Measurements from ENCODE around the gene ITPR1. TPM values are rescaled to one million over a fixed set of nuclear protein-coding genes. Genes with fewer than 3 reads are reported as not detected.

The ITPR1 gene
- polyA plus RNA-seq, 1 donor from 2014 or later = 2.1 TPM

- Histone ChIP-seq H3K4me3 (ENCODE audit: low read length) (no peak overlapping the region), H3K36me3 (ENCODE audit: insufficient read depth, low read length) (no peaks in the 10 kb centered on the region), H4K20me1 (ENCODE audit: insufficient read depth) (no peaks in the 10 kb centered on the region), H3K9ac (ENCODE audit: low read length) (no peak overlapping the region), H3K27me3 (ENCODE audit: insufficient read depth, low read depth, low read length) (no peaks in the 10 kb centered on the region), H3K79me2 (replicated peaks; ENCODE audit: insufficient read depth, low read length) (no peaks in the 10 kb centered on the region), H3F3A (ENCODE audit: insufficient read depth, low read length, poor library complexity, severe bottlenecking) (no peaks in the 10 kb centered on the region), H2AFZ (ENCODE audit: low read depth, low read length) (no peak overlapping the region), H3K4me2 (ENCODE audit: low read length) (no peak overlapping the region), H3K27ac (ENCODE audit: low read length) (no peak overlapping the region), H3K9me3 (ENCODE audit: low read length) (no peaks in the 10 kb centered on the region), H3K9me2 (ENCODE audit: insufficient read depth, low read length) (no peaks in the 10 kb centered on the region)
- TF ChIP-seq SMC3 (conservative IDR thresholded peaks at IDR 0.05; ENCODE audit: poor library complexity) (no peak), EP300 (conservative IDR thresholded peaks at IDR 0.05; ENCODE audit: poor library complexity, severe bottlenecking) (no peak), MXI1 (conservative IDR thresholded peaks at IDR 0.05; ENCODE audit: poor library complexity, severe bottlenecking) (no peak), REST (IDR thresholded peaks at IDR 0.05; ENCODE audit: borderline replicate concordance) (no peak), POLR2AphosphoS5 (IDR thresholded peaks at IDR 0.05) (no peak), CTCF (IDR thresholded peaks at IDR 0.05; ENCODE audit: poor library complexity, severe bottlenecking) (no peak), TAF1 (IDR thresholded peaks at IDR 0.05; ENCODE audit: low read depth) (no peak), RAD21 (conservative IDR thresholded peaks at IDR 0.05) (no peak), EZH2 (IDR thresholded peaks at IDR 0.05; ENCODE audit: borderline replicate concordance, insufficient read depth, low read length, poor library complexity, severe bottlenecking) (no peak)
Observed at GRCh38 chr3:4581920-4582611, 88.9 kb downstream of the ITPR1 start.

GRCh38 chr3:4582624-4583023 lies 89.5 kb downstream of the ITPR1 start:
- Histone ChIP-seq H3K9me3 (ENCODE audit: low read length) (no peaks in the 10 kb centered on the region), H4K20me1 (ENCODE audit: insufficient read depth) (no peaks in the 10 kb centered on the region), H3K9ac (ENCODE audit: low read length) (no peak overlapping the region), H3K27ac (ENCODE audit: low read length) (no peak overlapping the region), H3F3A (ENCODE audit: insufficient read depth, low read length, poor library complexity, severe bottlenecking) (no peaks in the 10 kb centered on the region), H3K4me3 (ENCODE audit: low read length) (no peak overlapping the region), H3K9me2 (ENCODE audit: insufficient read depth, low read length) (no peaks in the 10 kb centered on the region), H3K27me3 (ENCODE audit: insufficient read depth, low read depth, low read length) (no peaks in the 10 kb centered on the region), H3K4me2 (ENCODE audit: low read length) (no peak overlapping the region), H3K79me2 (replicated peaks; ENCODE audit: insufficient read depth, low read length) (no peaks in the 10 kb centered on the region), H2AFZ (ENCODE audit: low read depth, low read length) (no peak overlapping the region), H3K36me3 (ENCODE audit: insufficient read depth, low read length) (no peaks in the 10 kb centered on the region)
- no peak for TF ChIP-seq MXI1 (conservative IDR thresholded peaks at IDR 0.05; ENCODE audit: poor library complexity, severe bottlenecking)
- no peak for TF ChIP-seq SMC3 (conservative IDR thresholded peaks at IDR 0.05; ENCODE audit: poor library complexity)
- TF ChIP-seq EZH2 (IDR thresholded peaks at IDR 0.05; ENCODE audit: borderline replicate concordance, insufficient read depth, low read length, poor library complexity, severe bottlenecking) = no peak
- TF ChIP-seq REST (IDR thresholded peaks at IDR 0.05; ENCODE audit: borderline replicate concordance) = no peak
- TF ChIP-seq CTCF (IDR thresholded peaks at IDR 0.05; ENCODE audit: poor library complexity, severe bottlenecking) = no peak
- TF ChIP-seq RAD21 (conservative IDR thresholded peaks at IDR 0.05) = no peak
- no peak for TF ChIP-seq EP300 (conservative IDR thresholded peaks at IDR 0.05; ENCODE audit: poor library complexity, severe bottlenecking)
- no peak for TF ChIP-seq POLR2AphosphoS5 (IDR thresholded peaks at IDR 0.05)

Data from neural cell (in vitro differentiated cells).